ENCODE results near the gene NXPE4.
"Not testable (repeated sequence)": the region's sequence is repeated elsewhere in the genome, so short reads cannot be mapped to it uniquely, and the experiment has no call there.

Gene NXPE4

DNA sequence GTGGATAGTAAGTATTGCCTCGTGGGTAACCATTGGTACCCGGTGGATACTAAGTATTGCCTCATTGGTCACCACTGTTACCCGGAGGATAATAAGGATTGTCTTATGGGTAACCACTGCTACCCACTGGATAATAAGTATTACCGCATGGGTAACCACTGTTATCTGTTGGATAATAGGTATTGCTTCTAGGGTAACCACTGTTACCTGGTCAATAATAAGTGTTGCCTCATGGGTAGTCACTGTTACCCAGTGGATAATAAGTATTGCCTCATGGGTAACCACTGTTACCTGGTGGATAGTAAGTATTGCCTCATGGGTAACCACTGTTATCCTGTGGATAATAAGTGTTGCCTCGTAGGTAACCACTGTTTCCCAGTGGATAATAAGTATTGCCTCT, 22.6 kb upstream of the NXPE4 start:
- no peak overlapping the region for H3K9ac ChIP-seq (ENCODE audit: low read length in 5 of 5)
- H3K9me3 ChIP-seq (ENCODE audit: control insufficient read depth in 5 of 5, low read length in 5 of 5), result peaks cover 0 to 9% (median 0%) of the 10 kb centered on the region in 5 donors
- H3K4me1 ChIP-seq (ENCODE audit: control insufficient read depth in 5 of 5, insufficient read depth in 5 of 5, low read length in 5 of 5), result no peaks in the 10 kb centered on the region
- H3K36me3 ChIP-seq (ENCODE audit: control insufficient read depth in 5 of 5, insufficient read depth in 5 of 5, low read length in 5 of 5), result no peaks in the 10 kb centered on the region
- H3K27ac ChIP-seq (ENCODE audit: low read depth, low read length), result no peak overlapping the region
- no peak overlapping the region for H3K4me3 ChIP-seq (ENCODE audit: low read depth in 1 of 5, low read length in 5 of 5)
- no peaks in the 10 kb centered on the region for H3K27me3 ChIP-seq (ENCODE audit: control insufficient read depth in 5 of 5, insufficient read depth in 4 of 5, low read length in 5 of 5)

DNA sequence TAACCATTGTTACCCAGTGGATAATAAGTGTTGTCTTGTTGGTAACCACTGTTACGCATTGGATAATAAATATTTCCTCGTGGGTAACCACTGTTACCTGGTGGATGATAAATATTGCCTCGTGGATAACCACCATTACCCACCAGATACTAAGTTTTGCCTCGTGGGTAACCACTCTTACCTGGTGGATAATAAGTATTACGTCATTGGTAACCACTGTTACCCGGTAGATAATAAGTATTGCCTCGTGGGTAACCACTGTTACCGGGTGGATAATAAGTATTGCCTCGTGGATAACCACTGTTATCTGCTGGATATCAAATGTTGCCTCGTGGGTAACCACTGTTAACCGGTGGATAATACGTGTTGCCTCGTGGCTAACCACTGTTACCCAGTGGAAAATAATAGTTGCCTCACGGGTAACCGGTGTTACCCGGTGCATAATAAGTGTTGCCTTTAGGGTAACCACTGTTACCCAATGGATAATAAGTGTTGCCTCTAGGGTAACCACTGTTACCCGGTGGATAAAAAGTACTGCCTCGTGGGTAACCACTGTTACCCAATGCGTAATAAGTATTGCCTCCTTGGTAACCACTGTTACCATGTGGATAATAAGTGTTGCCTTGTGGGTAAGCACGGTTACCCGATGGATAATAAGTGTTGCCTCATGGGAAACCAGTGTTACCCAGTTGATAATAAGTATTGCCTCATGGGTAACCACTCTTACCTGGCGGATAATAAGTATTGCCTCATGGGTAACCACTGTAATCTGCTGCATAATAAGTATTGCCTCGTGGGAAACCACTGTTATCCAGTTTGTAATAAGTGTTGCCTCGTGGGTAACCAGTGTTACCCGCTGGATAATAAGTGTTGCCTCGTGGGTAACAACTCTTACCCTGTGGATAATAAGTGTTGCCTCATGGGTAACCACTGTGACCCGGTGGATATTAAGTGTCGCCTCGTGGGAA, 21.9 kb upstream of the NXPE4 start:
- Histone ChIP-seq H3K9ac (ENCODE audit: low read length in 5 of 5) (no peak overlapping the region), H3K4me3 (ENCODE audit: low read depth in 1 of 5, low read length in 5 of 5) (no peak overlapping the region), H3K36me3 (ENCODE audit: control insufficient read depth in 5 of 5, insufficient read depth in 5 of 5, low read length in 5 of 5) (no peaks in the 10 kb centered on the region), H3K27me3 (ENCODE audit: control insufficient read depth in 5 of 5, insufficient read depth in 4 of 5, low read length in 5 of 5) (no peaks in the 10 kb centered on the region), H3K4me1 (ENCODE audit: control insufficient read depth in 5 of 5, insufficient read depth in 5 of 5, low read length in 5 of 5) (no peaks in the 10 kb centered on the region), H3K27ac (ENCODE audit: low read depth, low read length) (no peak overlapping the region), H3K9me3 (ENCODE audit: control insufficient read depth in 5 of 5, low read length in 5 of 5) (peaks cover 0 to 3% (median 0%) of the 10 kb centered on the region in 5 donors)

DNA sequence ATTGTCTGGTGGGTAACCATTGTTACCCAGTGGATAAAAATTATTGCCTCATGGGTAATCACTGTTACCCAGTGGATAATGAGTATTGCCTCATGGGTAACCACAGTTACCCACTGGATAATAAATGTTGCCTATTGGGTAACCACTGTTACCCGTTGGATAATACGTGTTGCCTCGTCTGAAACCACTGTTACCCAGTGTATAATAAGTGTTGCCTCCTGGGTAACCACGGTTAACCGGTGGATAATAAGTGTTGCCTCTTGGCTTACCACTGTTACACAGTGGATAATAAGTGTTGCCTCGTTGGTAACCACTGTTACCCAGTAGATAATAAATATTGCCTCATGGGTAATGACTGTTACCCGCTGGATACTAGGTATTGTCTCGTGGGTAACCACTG, 20.9 kb upstream of the NXPE4 start:
- Histone ChIP-seq H3K27me3 (ENCODE audit: control insufficient read depth in 5 of 5, insufficient read depth in 4 of 5, low read length in 5 of 5) (no peaks in the 10 kb centered on the region), H3K9ac (ENCODE audit: low read length in 5 of 5) (no peak overlapping the region), H3K36me3 (ENCODE audit: control insufficient read depth in 5 of 5, insufficient read depth in 5 of 5, low read length in 5 of 5) (no peaks in the 10 kb centered on the region), H3K4me1 (ENCODE audit: control insufficient read depth in 5 of 5, insufficient read depth in 5 of 5, low read length in 5 of 5) (no peaks in the 10 kb centered on the region), H3K4me3 (ENCODE audit: low read depth in 1 of 5, low read length in 5 of 5) (no peak overlapping the region), H3K27ac (ENCODE audit: low read depth, low read length) (no peak overlapping the region), H3K9me3 (ENCODE audit: control insufficient read depth in 5 of 5, low read length in 5 of 5) (no peaks in the 10 kb centered on the region)

DNA sequence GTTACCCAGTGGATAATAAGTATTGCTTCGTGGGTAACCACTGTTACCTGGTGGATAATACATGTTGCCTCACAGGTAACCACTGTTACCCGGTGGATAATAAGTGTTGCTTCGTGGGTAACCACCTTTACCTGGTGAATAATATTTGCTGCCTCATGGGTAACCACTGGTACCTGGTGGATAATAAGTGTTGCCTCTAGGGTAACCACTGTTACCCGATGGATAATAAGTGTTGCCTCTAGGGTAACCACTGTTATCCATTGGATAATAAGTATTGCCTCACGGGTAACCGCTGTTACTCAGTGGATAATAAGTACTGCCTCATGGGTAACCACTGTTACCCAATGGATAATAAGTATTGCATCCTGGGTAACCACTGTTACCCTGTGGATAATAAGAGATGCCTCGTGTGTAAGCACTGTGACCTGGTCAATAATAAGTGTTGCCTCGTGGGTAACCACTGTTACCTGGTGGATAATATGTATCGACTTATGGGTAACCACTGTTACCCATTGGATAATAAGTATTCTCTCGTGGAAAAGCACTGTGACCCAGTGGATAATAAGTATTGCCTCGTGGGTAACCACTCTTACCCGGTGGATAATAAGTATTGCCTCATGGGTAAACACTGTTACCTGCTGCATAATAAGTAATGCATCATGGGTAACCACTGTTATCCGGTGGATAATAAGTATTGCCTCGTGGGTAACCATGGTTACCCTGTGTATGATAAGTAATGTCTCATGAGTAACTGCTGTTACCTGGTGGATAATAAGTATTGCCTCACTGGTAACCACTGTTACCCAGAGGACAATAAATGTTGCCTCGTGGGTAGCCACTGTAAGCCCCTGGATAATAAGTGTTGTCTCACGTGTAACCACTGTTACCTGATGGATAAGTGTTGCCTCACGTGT, 20.1 kb upstream of the NXPE4 start:
- Histone ChIP-seq H3K27me3 (ENCODE audit: control insufficient read depth in 5 of 5, insufficient read depth in 4 of 5, low read length in 5 of 5) (no peaks in the 10 kb centered on the region), H3K27ac (ENCODE audit: low read depth, low read length) (no peak overlapping the region), H3K9me3 (ENCODE audit: control insufficient read depth in 5 of 5, low read length in 5 of 5) (no peaks in the 10 kb centered on the region), H3K4me1 (ENCODE audit: control insufficient read depth in 5 of 5, insufficient read depth in 5 of 5, low read length in 5 of 5) (no peaks in the 10 kb centered on the region), H3K9ac (ENCODE audit: low read length in 5 of 5) (no peak overlapping the region), H3K4me3 (ENCODE audit: low read depth in 1 of 5, low read length in 5 of 5) (no peak overlapping the region), H3K36me3 (ENCODE audit: control insufficient read depth in 5 of 5, insufficient read depth in 5 of 5, low read length in 5 of 5) (no peaks in the 10 kb centered on the region)

DNA sequence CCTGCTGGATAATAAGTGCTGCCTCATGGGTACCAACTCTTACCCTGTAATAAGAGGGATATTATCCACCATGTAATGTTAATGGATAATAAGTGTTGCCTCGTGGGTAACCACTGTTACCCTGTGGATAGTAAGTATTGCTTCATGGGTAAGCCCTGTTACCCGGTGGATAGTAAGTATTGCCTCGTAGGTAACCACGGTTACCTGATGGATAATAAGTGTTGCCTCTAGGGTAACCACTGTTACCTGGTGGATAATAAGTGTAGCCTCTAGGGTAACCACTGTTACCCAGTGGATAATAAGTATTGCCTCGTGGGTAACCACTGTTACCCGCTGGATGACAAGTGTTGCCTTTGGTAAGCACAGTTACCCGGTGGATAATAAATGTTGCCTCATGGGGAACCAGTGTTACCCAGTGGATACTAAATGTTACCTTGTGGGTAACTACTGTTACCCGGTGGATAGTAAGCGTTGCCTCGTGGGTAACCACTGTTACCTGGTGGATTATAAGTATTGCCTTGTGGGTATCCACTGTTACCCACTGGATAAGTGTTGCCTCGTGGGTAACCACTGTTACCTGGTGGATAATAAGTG, 18.6 kb upstream of the NXPE4 start:
- no peaks in the 10 kb centered on the region for H3K36me3 ChIP-seq (ENCODE audit: control insufficient read depth in 5 of 5, insufficient read depth in 5 of 5, low read length in 5 of 5)
- no peak overlapping the region for H3K9ac ChIP-seq (ENCODE audit: low read length in 5 of 5)
- H3K4me1 ChIP-seq (ENCODE audit: control insufficient read depth in 5 of 5, insufficient read depth in 5 of 5, low read length in 5 of 5), result no peaks in the 10 kb centered on the region
- no peak overlapping the region for H3K4me3 ChIP-seq (ENCODE audit: low read depth in 1 of 5, low read length in 5 of 5)
- H3K9me3 ChIP-seq (ENCODE audit: control insufficient read depth in 5 of 5, low read length in 5 of 5), result no peaks in the 10 kb centered on the region
- H3K27ac ChIP-seq (ENCODE audit: low read depth, low read length), result no peak overlapping the region
- no peaks in the 10 kb centered on the region for H3K27me3 ChIP-seq (ENCODE audit: control insufficient read depth in 5 of 5, insufficient read depth in 4 of 5, low read length in 5 of 5)

DNA sequence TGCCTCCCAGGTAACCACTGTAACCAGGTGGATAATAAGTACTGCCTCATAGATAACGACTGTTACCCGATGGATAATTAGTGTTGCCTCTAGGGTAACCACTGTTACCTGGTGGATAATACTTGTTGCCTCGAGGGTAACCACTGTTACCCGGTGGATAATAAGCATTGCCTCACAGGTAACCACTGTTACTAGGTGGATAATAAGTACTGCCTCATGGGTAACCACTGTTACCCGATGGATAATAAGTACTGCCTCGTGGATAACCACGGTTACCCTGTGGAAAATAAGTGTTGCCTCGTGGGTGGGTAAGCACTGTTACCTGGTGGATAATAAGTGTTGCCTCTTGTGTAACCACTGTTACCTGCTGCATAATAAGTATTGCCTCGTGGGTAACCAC, 17.5 kb upstream of the NXPE4 start:
- H3K27ac ChIP-seq (ENCODE audit: low read depth, low read length); H3K4me3 ChIP-seq (ENCODE audit: low read depth in 1 of 5, low read length in 5 of 5); H3K9ac ChIP-seq (ENCODE audit: low read length in 5 of 5); H3K4me1 ChIP-seq (ENCODE audit: control insufficient read depth in 5 of 5, insufficient read depth in 5 of 5, low read length in 5 of 5); H3K27me3 ChIP-seq (ENCODE audit: control insufficient read depth in 5 of 5, insufficient read depth in 4 of 5, low read length in 5 of 5); H3K9me3 ChIP-seq (ENCODE audit: control insufficient read depth in 5 of 5, low read length in 5 of 5); H3K36me3 ChIP-seq (ENCODE audit: control insufficient read depth in 5 of 5, insufficient read depth in 5 of 5, low read length in 5 of 5): not testable (repeated sequence)

DNA sequence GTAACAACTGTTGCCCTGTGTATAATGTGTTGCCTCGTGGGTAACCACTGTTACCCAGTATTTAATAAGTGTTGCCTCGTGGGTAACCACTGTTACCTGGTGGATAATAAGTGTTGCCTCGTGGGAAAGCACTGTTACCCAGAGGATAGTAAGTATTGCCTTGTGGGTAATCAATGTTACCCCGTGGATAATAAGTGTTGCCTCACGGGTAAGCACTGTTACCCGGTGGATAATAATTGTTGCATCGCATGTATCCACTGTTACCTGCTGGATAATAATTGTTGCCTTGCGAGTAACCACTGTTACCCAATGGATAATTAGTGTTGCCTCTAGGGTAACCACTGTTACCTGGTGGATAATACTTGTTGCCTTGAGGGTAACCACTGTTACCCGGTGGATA, 17.1 kb upstream of the NXPE4 start:
- H3K9me3 ChIP-seq (ENCODE audit: control insufficient read depth in 5 of 5, low read length in 5 of 5), result no peaks in the 10 kb centered on the region
- no peak overlapping the region for H3K9ac ChIP-seq (ENCODE audit: low read length in 5 of 5)
- H3K36me3 ChIP-seq (ENCODE audit: control insufficient read depth in 5 of 5, insufficient read depth in 5 of 5, low read length in 5 of 5), result no peaks in the 10 kb centered on the region
- no peaks in the 10 kb centered on the region for H3K27me3 ChIP-seq (ENCODE audit: control insufficient read depth in 5 of 5, insufficient read depth in 4 of 5, low read length in 5 of 5)
- H3K4me1 ChIP-seq (ENCODE audit: control insufficient read depth in 5 of 5, insufficient read depth in 5 of 5, low read length in 5 of 5), result no peaks in the 10 kb centered on the region
- H3K27ac ChIP-seq (ENCODE audit: low read depth, low read length), result no peak overlapping the region
- no peak overlapping the region for H3K4me3 ChIP-seq (ENCODE audit: low read depth in 1 of 5, low read length in 5 of 5)

DNA sequence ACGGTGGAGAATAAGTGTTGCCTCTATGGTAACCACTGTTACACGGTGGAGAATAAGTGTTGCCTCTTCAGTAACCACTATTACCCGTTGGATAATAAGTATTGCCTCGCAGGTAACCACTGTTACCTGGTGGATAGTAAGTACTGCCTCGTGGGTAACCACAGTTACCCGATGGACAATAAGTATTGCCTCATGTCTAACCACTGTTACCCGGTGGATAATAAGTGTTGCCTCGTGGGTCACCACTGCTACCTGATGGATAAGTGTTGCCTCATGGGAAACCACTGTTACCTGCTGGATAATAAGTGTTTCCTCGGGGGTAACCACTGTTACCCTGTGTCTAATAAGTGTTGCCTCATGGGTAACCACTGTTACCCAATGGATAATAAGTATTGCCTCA, 16.6 kb upstream of the NXPE4 start:
- H3K9ac ChIP-seq (ENCODE audit: low read length in 5 of 5); H3K27me3 ChIP-seq (ENCODE audit: control insufficient read depth in 5 of 5, insufficient read depth in 4 of 5, low read length in 5 of 5); H3K36me3 ChIP-seq (ENCODE audit: control insufficient read depth in 5 of 5, insufficient read depth in 5 of 5, low read length in 5 of 5); H3K4me3 ChIP-seq (ENCODE audit: low read depth in 1 of 5, low read length in 5 of 5); H3K4me1 ChIP-seq (ENCODE audit: control insufficient read depth in 5 of 5, insufficient read depth in 5 of 5, low read length in 5 of 5); H3K27ac ChIP-seq (ENCODE audit: low read depth, low read length); H3K9me3 ChIP-seq (ENCODE audit: control insufficient read depth in 5 of 5, low read length in 5 of 5): not testable (repeated sequence)

DNA sequence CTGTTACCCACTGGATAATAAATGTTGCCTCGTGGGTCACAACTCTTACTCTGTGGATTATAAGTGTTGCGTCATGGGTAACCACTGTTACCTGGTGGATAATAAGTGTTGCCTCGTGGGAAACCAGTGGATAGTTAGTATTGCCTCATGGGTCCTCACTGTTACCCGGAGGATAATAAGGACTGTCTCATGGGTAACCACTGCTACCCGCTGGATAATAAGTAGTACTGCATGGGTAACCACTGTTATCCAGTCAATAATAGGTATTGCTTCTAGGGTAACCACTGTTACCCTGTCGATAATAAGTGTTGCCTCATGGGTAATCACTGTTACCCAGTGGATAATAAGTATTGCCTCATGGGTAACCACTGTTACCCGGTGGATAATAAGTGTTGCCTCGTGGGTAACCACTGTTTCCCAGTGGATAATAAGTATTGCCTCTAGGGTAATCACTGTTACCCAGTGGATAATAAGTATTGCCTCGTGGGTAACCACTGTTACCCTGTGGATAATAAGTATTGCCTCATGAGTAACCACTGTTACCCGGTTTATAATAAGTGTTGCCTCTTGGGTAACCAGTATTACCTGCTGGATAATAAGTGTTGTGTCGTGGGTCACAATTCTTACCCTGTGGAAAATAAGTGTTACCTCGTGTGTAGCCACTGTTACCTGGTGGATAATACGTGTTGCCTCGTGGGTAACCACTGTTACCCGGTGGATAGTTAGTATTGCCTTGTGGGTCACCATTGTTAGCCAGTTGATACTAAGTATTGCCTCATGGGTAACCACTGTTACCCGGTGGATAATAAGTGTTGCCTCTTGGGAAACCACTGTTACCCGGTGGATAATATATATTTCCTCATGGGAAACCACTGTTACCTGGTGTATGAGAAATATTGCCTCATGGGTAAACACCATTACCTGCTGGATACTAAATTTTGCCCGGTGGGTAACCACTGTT, 15.7 kb upstream of the NXPE4 start:
- no peak overlapping the region for H3K4me3 ChIP-seq (ENCODE audit: low read depth in 1 of 5, low read length in 5 of 5)
- no peaks in the 10 kb centered on the region for H3K36me3 ChIP-seq (ENCODE audit: control insufficient read depth in 5 of 5, insufficient read depth in 5 of 5, low read length in 5 of 5)
- no peaks in the 10 kb centered on the region for H3K9me3 ChIP-seq (ENCODE audit: control insufficient read depth in 5 of 5, low read length in 5 of 5)
- no peaks in the 10 kb centered on the region for H3K4me1 ChIP-seq (ENCODE audit: control insufficient read depth in 5 of 5, insufficient read depth in 5 of 5, low read length in 5 of 5)
- H3K27ac ChIP-seq (ENCODE audit: low read depth, low read length), result no peak overlapping the region
- H3K9ac ChIP-seq (ENCODE audit: low read length in 5 of 5), result no peak overlapping the region
- H3K27me3 ChIP-seq (ENCODE audit: control insufficient read depth in 5 of 5, insufficient read depth in 4 of 5, low read length in 5 of 5), result no peaks in the 10 kb centered on the region

All from subcutaneous abdominal adipose tissue (tissue), 5 donors.